GM23248 (cell line): ENCODE measurements around the gene HELB.

ENCODE experiments used
- EZH2 ChIP-seq: fragments of 200-600 bp; sonication (generic); IDR thresholded peaks from 2 replicates; pipeline ENCODE4 v1.6.1; 2018; ENCODE audit warnings: antibody characterized with exemption, mild to moderate bottlenecking; ENCODE audit not compliant: insufficient read depth, poor library complexity, severe bottlenecking
- EZH2phosphoT487 ChIP-seq: fragments of 200-600 bp; sonication (generic); IDR thresholded peaks from 2 replicates; pipeline ENCODE4 v1.6.1; 2018; ENCODE audit warnings: antibody characterized with exemption, moderate library complexity, mild to moderate bottlenecking, low read depth; ENCODE audit not compliant: insufficient read depth

- TF ChIP-seq EZH2, result no peak
- no peak for TF ChIP-seq EZH2phosphoT487
Measured at GRCh38 chr12:66255737-66256136, 46.6 kb upstream of the HELB start.
